Epithelial cell of prostate (primary cell): Measurements from ENCODE around the gene RABGAP1.
A peak's percentile ranks its signal among the peaks of the same experiment; 100 is the strongest.

Experiments used
- DNase-seq: peaks from one replicate; pipeline ENCODE4 v3.0.0-alpha.2; 2011; ENCODE audit warnings: low read depth, low spot score
- H3K27ac ChIP-seq: fragments of 450-650 bp; 2 replicates; pipeline ENCODE4 v1.5.1; 2017; ENCODE audit warnings: mild to moderate bottlenecking

The RABGAP1 gene

GRCh38 chr9:123073441-123073840 lies 132.6 kb downstream of the RABGAP1 start:
- no peak for DNase-seq

GRCh38 chr9:123073991-123074422 lies 133.2 kb downstream of the RABGAP1 start:
- DNase-seq, result no peak

More at GRCh38 chr9:123073441-123073840, 132.6 kb downstream of the RABGAP1 start:
- H3K27ac ChIP-seq, result no peak overlapping the region

GRCh38 chr9:123074628-123075027 lies 133.8 kb downstream of the RABGAP1 start:
- no peak overlapping the region for H3K27ac ChIP-seq
- no peak for DNase-seq

More at GRCh38 chr9:123073991-123074422, 133.2 kb downstream of the RABGAP1 start:
- H3K27ac ChIP-seq, result no peak overlapping the region

GRCh38 chr9:123080444-123080843 lies 139.6 kb downstream of the RABGAP1 start:
- no peak overlapping the region for H3K27ac ChIP-seq
- DNase-seq, result no peak

- DNase-seq, result no peak
- H3K27ac ChIP-seq, result no peak overlapping the region
These were observed 141.0 kb downstream of the RABGAP1 start for GRCh38 chr9:123081824-123082223.

- no peak for DNase-seq
- no peak overlapping the region for H3K27ac ChIP-seq
These were observed 142.9 kb downstream of the RABGAP1 start for GRCh38 chr9:123083680-123084079.

- no peak overlapping the region for H3K27ac ChIP-seq
- no peak for DNase-seq
These were observed 143.4 kb downstream of the RABGAP1 start for GRCh38 chr9:123084256-123084655.

GRCh38 chr9:123085916-123086315 lies 145.1 kb downstream of the RABGAP1 start:
- no peak for DNase-seq
- no peak overlapping the region for H3K27ac ChIP-seq

- no peak overlapping the region for H3K27ac ChIP-seq
- no peak for DNase-seq
These were observed 146.6 kb downstream of the RABGAP1 start for GRCh38 chr9:123087359-123087888.

- no peak for DNase-seq
- H3K27ac ChIP-seq, result no peak overlapping the region
These were observed 148.2 kb downstream of the RABGAP1 start for GRCh38 chr9:123089040-123089439.

GRCh38 chr9:123089790-123090189 lies 149.0 kb downstream of the RABGAP1 start:
- no peak for DNase-seq

GRCh38 chr9:123090198-123090896 lies 149.5 kb downstream of the RABGAP1 start:
- no peak for DNase-seq
- H3K27ac ChIP-seq, result no peak overlapping the region

More at GRCh38 chr9:123089790-123090189, 149.0 kb downstream of the RABGAP1 start:
- no peak overlapping the region for H3K27ac ChIP-seq

- no peak for DNase-seq
- H3K27ac ChIP-seq, result no peak overlapping the region
These were observed 150.1 kb downstream of the RABGAP1 start for GRCh38 chr9:123090956-123091355.

- DNase-seq, result no peak
- H3K27ac ChIP-seq, result no peak overlapping the region
These were observed 150.6 kb downstream of the RABGAP1 start for GRCh38 chr9:123091459-123091858.

GRCh38 chr9:123093141-123093540 lies 152.3 kb downstream of the RABGAP1 start:
- no peak for DNase-seq
- no peak overlapping the region for H3K27ac ChIP-seq

GRCh38 chr9:123096987-123097386 lies 156.2 kb downstream of the RABGAP1 start:
- DNase-seq, result no peak
- no peak overlapping the region for H3K27ac ChIP-seq

GRCh38 chr9:123097430-123098095 lies 156.7 kb downstream of the RABGAP1 start:
- no peak for DNase-seq
- no peak overlapping the region for H3K27ac ChIP-seq

- DNase-seq, result no peak
- no peak overlapping the region for H3K27ac ChIP-seq
These were observed 157.3 kb downstream of the RABGAP1 start for GRCh38 chr9:123098096-123098459.

- DNase-seq, result no peak
- no peak overlapping the region for H3K27ac ChIP-seq
These were observed 158.2 kb downstream of the RABGAP1 start for GRCh38 chr9:123099042-123099441.

GRCh38 chr9:123099548-123099947 lies 158.7 kb downstream of the RABGAP1 start:
- H3K27ac ChIP-seq, result no peak overlapping the region

GRCh38 chr9:123102375-123103113 lies 161.7 kb downstream of the RABGAP1 start:
- no peak for DNase-seq

More at GRCh38 chr9:123099548-123099947, 158.7 kb downstream of the RABGAP1 start:
- no peak for DNase-seq

More at GRCh38 chr9:123102375-123103113, 161.7 kb downstream of the RABGAP1 start:
- peak overlapping the region; percentile 24 for H3K27ac ChIP-seq
